ENCODE results near the gene EDARADD.
A peak's percentile ranks its signal among the peaks of the same experiment; 100 is the strongest.

The EDARADD gene

GRCh38 chr1:236523704-236524141 is 129.6 kb downstream of the EDARADD start, which contains the start of gene LGALS8:
Gene LGALS8 (plus strand): TSS chr1:236523982. CDS start chr1:236526071, 2,089 bp downstream.
- Mint-ChIP-seq H3K36me3 (peaks cover 16% of the 10 kb centered on the region), H3K4me3 (peak within 1 kb of the TSS; percentile 96), H3K27me3 (no peaks in the 10 kb centered on the region), H3K27ac (peak within 1 kb of the TSS; percentile 94), H3K9me3 (no peaks in the 10 kb centered on the region), H3K4me1 (peaks cover 11% of the 10 kb centered on the region)
- peak; percentile 82 for ATAC-seq

- H3K36me3 Mint-ChIP-seq, result peaks cover 16% of the 10 kb centered on the region
- no peaks in the 10 kb centered on the region for H3K9me3 Mint-ChIP-seq
- H3K4me3 Mint-ChIP-seq, result peak overlapping the region; percentile 96
- H3K4me1 Mint-ChIP-seq, result peaks cover 11% of the 10 kb centered on the region
- H3K27me3 Mint-ChIP-seq, result no peaks in the 10 kb centered on the region
- peak; percentile 88 for ATAC-seq
- H3K27ac Mint-ChIP-seq, result peak overlapping the region; percentile 94
These were observed 130.2 kb downstream of the EDARADD start for GRCh38 chr1:236524142-236524894.

GRCh38 chr1:236524895-236525184 is 130.8 kb downstream of the EDARADD start:
- peak overlapping the region; percentile 96 for H3K4me3 Mint-ChIP-seq
- H3K27me3 Mint-ChIP-seq, result no peaks in the 10 kb centered on the region
- no peak for ATAC-seq
- peaks cover 11% of the 10 kb centered on the region for H3K4me1 Mint-ChIP-seq
- peaks cover 16% of the 10 kb centered on the region for H3K36me3 Mint-ChIP-seq
- no peaks in the 10 kb centered on the region for H3K9me3 Mint-ChIP-seq
- peak overlapping the region; percentile 94 for H3K27ac Mint-ChIP-seq

GRCh38 chr1:236526079-236526478 is 132.0 kb downstream of the EDARADD start:
- H3K27me3 Mint-ChIP-seq, result no peaks in the 10 kb centered on the region
- ATAC-seq, result no peak
- H3K4me3 Mint-ChIP-seq, result no peak overlapping the region
- no peaks in the 10 kb centered on the region for H3K9me3 Mint-ChIP-seq
- peaks cover 16% of the 10 kb centered on the region for H3K36me3 Mint-ChIP-seq
- H3K4me1 Mint-ChIP-seq, result peaks cover 22% of the 10 kb centered on the region
- H3K27ac Mint-ChIP-seq, result no peak overlapping the region

- no peak overlapping the region for H3K4me3 Mint-ChIP-seq
- no peaks in the 10 kb centered on the region for H3K27me3 Mint-ChIP-seq
- H3K27ac Mint-ChIP-seq, result no peak overlapping the region
- peaks cover 35% of the 10 kb centered on the region for H3K36me3 Mint-ChIP-seq
- H3K9me3 Mint-ChIP-seq, result peaks cover 3% of the 10 kb centered on the region
- ATAC-seq, result no peak
- peaks cover 36% of the 10 kb centered on the region for H3K4me1 Mint-ChIP-seq
These were observed 136.2 kb downstream of the EDARADD start for GRCh38 chr1:236530286-236530685.

GRCh38 chr1:236530959-236531358 is 136.9 kb downstream of the EDARADD start:
- Mint-ChIP-seq H3K4me3 (no peak overlapping the region), H3K9me3 (peaks cover 3% of the 10 kb centered on the region), H3K4me1 (peaks cover 36% of the 10 kb centered on the region), H3K36me3 (peaks cover 38% of the 10 kb centered on the region), H3K27ac (no peak overlapping the region), H3K27me3 (no peaks in the 10 kb centered on the region)
- peak; percentile 53 for ATAC-seq

GRCh38 chr1:236532850-236533249 is 138.8 kb downstream of the EDARADD start:
- peaks cover 36% of the 10 kb centered on the region for H3K36me3 Mint-ChIP-seq
- no peak overlapping the region for H3K4me3 Mint-ChIP-seq
- H3K27me3 Mint-ChIP-seq, result no peaks in the 10 kb centered on the region
- H3K27ac Mint-ChIP-seq, result peak overlapping the region; percentile 18
- no peak for ATAC-seq
- peaks cover 36% of the 10 kb centered on the region for H3K4me1 Mint-ChIP-seq
- peaks cover 3% of the 10 kb centered on the region for H3K9me3 Mint-ChIP-seq

- Mint-ChIP-seq H3K4me1 (peaks cover 36% of the 10 kb centered on the region), H3K27ac (no peak overlapping the region)
- no peak for ATAC-seq
These were observed 140.1 kb downstream of the EDARADD start for GRCh38 chr1:236534151-236534651.

More at GRCh38 chr1:236534151-236534651, 140.1 kb downstream of the EDARADD start:
- Mint-ChIP-seq H3K27me3 (no peaks in the 10 kb centered on the region), H3K4me3 (no peak overlapping the region), H3K9me3 (peaks cover 3% of the 10 kb centered on the region), H3K36me3 (peaks cover 45% of the 10 kb centered on the region)
